ENCODE data around the gene OTX2. TPM values are rescaled to one million over a fixed set of nuclear protein-coding genes. Genes with fewer than 3 reads are reported as not detected.

The OTX2 gene
- total and polyA plus RNA-seq, 2 of the 4 experiments (the other 2 are of a cell fraction), result not detected

DNA sequence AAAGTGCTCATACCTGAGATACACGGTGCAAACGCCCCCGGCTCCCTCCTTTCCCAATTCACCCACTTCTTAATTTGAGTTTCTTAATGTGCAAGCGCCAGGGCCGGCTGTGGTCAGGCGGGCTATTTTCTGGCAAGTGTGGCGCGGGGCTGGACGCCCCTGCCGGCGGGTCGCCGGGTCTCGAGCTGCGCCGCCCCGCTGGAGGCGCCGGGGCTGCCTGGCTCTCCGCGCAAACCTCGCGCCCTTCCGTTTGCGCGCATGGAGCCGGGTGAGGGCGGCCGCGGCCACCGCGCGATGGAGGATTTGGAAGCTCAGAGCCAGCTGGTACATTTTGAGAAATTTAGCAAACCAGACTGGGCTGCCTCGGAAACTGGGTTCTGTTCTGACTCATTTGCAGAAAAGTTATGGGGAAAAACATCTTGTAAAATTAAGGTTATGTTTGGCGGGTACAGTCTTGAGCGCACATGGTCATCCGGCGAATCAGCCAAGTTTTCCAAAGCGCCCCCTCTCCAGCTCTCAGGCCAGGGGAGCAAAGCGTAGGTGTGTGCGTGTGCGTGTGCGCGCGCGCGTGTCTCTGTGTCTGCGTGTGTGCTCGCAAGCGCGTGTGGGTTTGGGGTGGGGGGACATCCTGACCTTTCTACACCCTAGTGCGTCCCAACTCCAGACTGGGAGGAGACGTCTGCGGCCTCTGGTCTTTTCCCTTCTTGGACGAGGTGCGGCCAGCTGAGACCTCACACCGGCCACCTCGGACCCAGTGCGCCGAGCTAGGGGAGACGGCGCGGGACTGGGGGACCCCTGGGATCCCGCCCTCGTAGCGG lies 6.5 kb upstream of the OTX2 start:
- H3K4me2 ChIP-seq (ENCODE audit: low read depth, low read length), result no peak overlapping the region
- CTCF ChIA-PET, result no interaction called here
- no peak overlapping the region for H2BK15ac ChIP-seq (ENCODE audit: low read depth, low read length)
- no peak overlapping the region for H3K18ac ChIP-seq (ENCODE audit: low read depth, low read length)
- H2BK20ac ChIP-seq (ENCODE audit: low read depth, low read length), result no peak overlapping the region
- no peak overlapping the region for H2AK5ac ChIP-seq (ENCODE audit: low read depth, low read length)
- 1% methylated on average over 12 of the region's 66 CpGs; no CpG with 5 or more reads in 1 of the 2 experiments for WGBS, 2 experiments (ENCODE audit: extremely low coverage in 2 of 2, insufficient read length in 1 of 2)
- no peak overlapping the region for H4K91ac ChIP-seq (ENCODE audit: insufficient read depth, low read depth, low read length)
- no peak overlapping the region for H2BK5ac ChIP-seq (ENCODE audit: low read depth, low read length, poor library complexity, severe bottlenecking)
- POLR2A ChIA-PET (ENCODE audit: unreplicated experiment), result no interaction called here
- no peaks in the 10 kb centered on the region for H3K36me3 ChIP-seq (ENCODE audit: control insufficient read depth, insufficient read depth, low read length)
- H2BK120ac ChIP-seq (ENCODE audit: low read depth, low read length), result no peak overlapping the region
- H3K14ac ChIP-seq (replicated peaks; ENCODE audit: low read depth, low read length), result no peak overlapping the region
- no peak overlapping the region for H3K27ac ChIP-seq (ENCODE audit: insufficient read depth, low read length)
- no peak for TF ChIP-seq RAD21 (IDR thresholded peaks at IDR 0.05; ENCODE audit: low read length)
- no peak for TF ChIP-seq MXI1 (IDR thresholded peaks at IDR 0.05; ENCODE audit: borderline replicate concordance, low read depth, low read length)
- TF ChIP-seq POLR2A (IDR thresholded peaks at IDR 0.05; ENCODE audit: low read depth, low read length), result no peak
- TF ChIP-seq MAZ (IDR thresholded peaks at IDR 0.05; ENCODE audit: borderline replicate concordance, low read depth, low read length), result no peak
- no peak for TF ChIP-seq SMC3 (IDR thresholded peaks at IDR 0.05; ENCODE audit: low read depth, low read length)
- TF ChIP-seq BHLHE40 (IDR thresholded peaks at IDR 0.05; ENCODE audit: low read depth, low read length), result no peak
- TF ChIP-seq, protein P1, sequence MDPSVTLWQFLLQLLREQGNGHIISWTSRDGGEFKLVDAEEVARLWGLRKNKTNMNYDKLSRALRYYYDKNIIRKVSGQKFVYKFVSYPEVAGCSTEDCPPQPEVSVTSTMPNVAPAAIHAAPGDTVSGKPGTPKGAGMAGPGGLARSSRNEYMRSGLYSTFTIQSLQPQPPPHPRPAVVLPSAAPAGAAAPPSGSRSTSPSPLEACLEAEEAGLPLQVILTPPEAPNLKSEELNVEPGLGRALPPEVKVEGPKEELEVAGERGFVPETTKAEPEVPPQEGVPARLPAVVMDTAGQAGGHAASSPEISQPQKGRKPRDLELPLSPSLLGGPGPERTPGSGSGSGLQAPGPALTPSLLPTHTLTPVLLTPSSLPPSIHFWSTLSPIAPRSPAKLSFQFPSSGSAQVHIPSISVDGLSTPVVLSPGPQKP (IDR thresholded peaks at IDR 0.05; ENCODE audit: borderline replicate concordance, low read depth, low read length), result no peak
- no peak for TF ChIP-seq MAFK (IDR thresholded peaks at IDR 0.05; ENCODE audit: low read depth, low read length)
- no peak for TF ChIP-seq NFE2L2 (IDR thresholded peaks at IDR 0.05; ENCODE audit: low read depth, low read length)
- TF ChIP-seq FOS (IDR thresholded peaks at IDR 0.05; ENCODE audit: low read depth, low read length), result no peak
- TF ChIP-seq, protein P2, sequence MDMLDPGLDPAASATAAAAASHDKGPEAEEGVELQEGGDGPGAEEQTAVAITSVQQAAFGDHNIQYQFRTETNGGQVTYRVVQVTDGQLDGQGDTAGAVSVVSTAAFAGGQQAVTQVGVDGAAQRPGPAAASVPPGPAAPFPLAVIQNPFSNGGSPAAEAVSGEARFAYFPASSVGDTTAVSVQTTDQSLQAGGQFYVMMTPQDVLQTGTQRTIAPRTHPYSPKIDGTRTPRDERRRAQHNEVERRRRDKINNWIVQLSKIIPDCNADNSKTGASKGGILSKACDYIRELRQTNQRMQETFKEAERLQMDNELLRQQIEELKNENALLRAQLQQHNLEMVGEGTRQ (IDR thresholded peaks at IDR 0.05; ENCODE audit: low read depth, low read length), result no peak
- TF ChIP-seq RFX5 (IDR thresholded peaks at IDR 0.05; ENCODE audit: low read depth, low read length), result no peak
- no peak for TF ChIP-seq CTCF (conservative IDR thresholded peaks at IDR 0.05; ENCODE audit: low read depth, low read length)
- TF ChIP-seq RCOR1 (IDR thresholded peaks at IDR 0.05; ENCODE audit: insufficient replicate concordance, low read length), result no peak
- TF ChIP-seq CEBPB (IDR thresholded peaks at IDR 0.05; ENCODE audit: low read depth, low read length), result no peak
- no peak for TF ChIP-seq CHD1 (IDR thresholded peaks at IDR 0.05; ENCODE audit: low read depth, low read length)
- in situ Hi-C loops (cut with MboI; ENCODE audit: low sequenced_read_pairs) (no loop called here), dilution Hi-C loops (cut with HindIII; ENCODE audit: low sequenced_read_pairs, unreplicated experiment) (no loop called here), intact Hi-C loops (cut with micrococcal nuclease) (no loop called here)
- H3K56ac ChIP-seq (ENCODE audit: extremely low read depth, insufficient read depth, low read length), result no peak overlapping the region
- H3K9ac ChIP-seq (ENCODE audit: low read depth, low read length), result no peak overlapping the region
- no TSS peak for BruUV-seq (replicated peaks)
- no peak overlapping the region for H3K23ac ChIP-seq (ENCODE audit: low read depth, low read length)
- H3K9me1 ChIP-seq (ENCODE audit: insufficient read depth, low read length), result no peaks in the 10 kb centered on the region
- no peaks in the 10 kb centered on the region for H3K79me1 ChIP-seq (ENCODE audit: low read depth in 1 of 2, low read length in 2 of 2)
- H3K4me1 ChIP-seq (ENCODE audit: control insufficient read depth, insufficient read depth, low read length), result no peaks in the 10 kb centered on the region
- ATAC-seq (ENCODE audit: low read depth) (no peak), DNase-seq (no peak)
- H4K5ac ChIP-seq (ENCODE audit: low read depth, low read length), result no peak overlapping the region
- peaks cover 4% of the 10 kb centered on the region; the same call in 1 of the 2 replicates for H3K9me3 ChIP-seq (ENCODE audit: control insufficient read depth, insufficient read depth, low read length)
- no peak overlapping the region for H4K8ac ChIP-seq (ENCODE audit: low read depth in 2 of 2, low read length in 2 of 2)
- H2AFZ ChIP-seq (replicated peaks; ENCODE audit: low read length, poor library complexity), result no peak overlapping the region
- no peaks in the 10 kb centered on the region for H4K20me1 ChIP-seq (ENCODE audit: insufficient read depth, low read length)
- H3K27me3 ChIP-seq (ENCODE audit: control insufficient read depth, insufficient read depth, low read length), result peaks cover 52% of the 10 kb centered on the region
- H3K4me3 ChIP-seq (ENCODE audit: insufficient read depth, low read depth, low read length), result no peak overlapping the region
- no peak overlapping the region for H3K4ac ChIP-seq (ENCODE audit: low read depth, low read length)
- no peak overlapping the region for H2AK9ac ChIP-seq (replicated peaks; ENCODE audit: low read depth, low read length, poor library complexity)

Data from IMR-90 (cell line).